Suprapubic skin (tissue), 4 donors: ENCODE measurements around the gene VAV2. TPM values are rescaled to one million over a fixed set of nuclear protein-coding genes. Genes with fewer than 3 reads are reported as not detected.

Experiments
- DNase-seq, 2 donors: peaks; one replicate each; pipeline ENCODE4 v3.0.0-alpha.2; 2019; ENCODE audit warnings: low spot score in 2 of 2
- H3K27ac ChIP-seq: fragments of 200-600 bp; sonication (generic); one replicate; pipeline ENCODE4 v1.5.1; 2019
- H3K27me3 ChIP-seq: fragments of 200-600 bp; sonication (generic); one replicate; pipeline ENCODE4 v1.5.1; 2019
- H3K36me3 ChIP-seq: fragments of 200-600 bp; sonication (generic); one replicate; pipeline ENCODE4 v1.5.1; 2019
- H3K4me1 ChIP-seq: fragments of 200-600 bp; sonication (generic); one replicate; pipeline ENCODE4 v1.5.1; 2019
- H3K4me3 ChIP-seq: fragments of 200-600 bp; sonication (generic); one replicate; pipeline ENCODE4 v1.5.1; 2019; ENCODE audit warnings: mild to moderate bottlenecking
- H3K9me3 ChIP-seq: fragments of 200-600 bp; sonication (generic); one replicate; pipeline ENCODE4 v1.5.1; 2019
- CTCF ChIP-seq, 2 donors: fragments of 200-600 bp in 1 of 2; fragments of 450-650 bp in 1 of 2; sonication (generic) in 1 of 2; IDR thresholded peaks; one replicate each; pipeline ENCODE4 v1.5.1; 2016 to 2019; ENCODE audit warnings: antibody characterized with exemption in 2 of 2, mild to moderate bottlenecking in 1 of 2, moderate library complexity in 1 of 2
- EP300 ChIP-seq: sonication (generic); formaldehyde crosslinking; IDR thresholded peaks from one replicate; pipeline ENCODE4 v1.6.1; 2017; ENCODE audit warnings: antibody characterized with exemption
- POLR2A ChIP-seq, 2 donors: fragments of 450-650 bp; IDR thresholded peaks; one replicate each; pipeline ENCODE4 v1.6.1; 2017; ENCODE audit warnings: antibody characterized with exemption in 2 of 2, mild to moderate bottlenecking in 2 of 2, moderate library complexity in 2 of 2
- POLR2AphosphoS5 ChIP-seq, 3 donors: sonication (generic); formaldehyde crosslinking; IDR thresholded peaks; one replicate each; pipeline ENCODE4 v1.6.1; 2017; ENCODE audit warnings: antibody characterized with exemption in 3 of 3
- WGBS: methylation state at CpG from one replicate; pipeline ENCODE4 v1.1.5; 2018; 5-methylcytosine and 5-hydroxymethylcytosine counted together
- total RNA-seq, 4 donors: library from RNA; depleted of rRNA; stranded (reverse); fragments of >200 nt; gene quantifications; one replicate each; pipeline ENCODE4 v1.1.0, GENCODE V29; 2016

VAV2 gene
- total RNA-seq, 4 donors from 2014 or later: 5.2 to 10.3 (median 6.4) TPM

- Histone ChIP-seq H3K27ac (no peak overlapping the region), H3K36me3 (peaks cover 38% of the 10 kb centered on the region), H3K4me1 (peaks cover 13% of the 10 kb centered on the region), H3K4me3 (no peak overlapping the region), H3K9me3 (no peaks in the 10 kb centered on the region), H3K27me3 (no peaks in the 10 kb centered on the region)
- TF ChIP-seq POLR2AphosphoS5 (IDR thresholded peaks at IDR 0.05) (no peak), EP300 (no peak), CTCF (IDR thresholded peaks at IDR 0.05) (no peak), POLR2A (IDR thresholded peaks at IDR 0.05) (no peak)
- no peak for DNase-seq
- WGBS: 93% methylated on average over 21 of the region's 21 CpGs
These were observed 37.4 kb upstream of the VAV2 start for GRCh38 chr9:134029248-134030226.

- WGBS: 83% methylated on average over 21 of the region's 22 CpGs
- Histone ChIP-seq H3K27ac (no peak overlapping the region), H3K4me3 (no peak overlapping the region), H3K4me1 (peaks cover 13% of the 10 kb centered on the region), H3K9me3 (no peaks in the 10 kb centered on the region), H3K27me3 (no peaks in the 10 kb centered on the region), H3K36me3 (peaks cover 30% of the 10 kb centered on the region)
- TF ChIP-seq POLR2A (IDR thresholded peaks at IDR 0.05) (no peak), POLR2AphosphoS5 (IDR thresholded peaks at IDR 0.05) (no peak), EP300 (no peak), CTCF (IDR thresholded peaks at IDR 0.05) (no peak)
- no peak for DNase-seq
These were observed 36.6 kb upstream of the VAV2 start for GRCh38 chr9:134028575-134029247.

- Histone ChIP-seq H3K4me1 (peaks cover 13% of the 10 kb centered on the region), H3K9me3 (no peaks in the 10 kb centered on the region), H3K27ac (no peak overlapping the region), H3K36me3 (peaks cover 24% of the 10 kb centered on the region), H3K4me3 (no peak overlapping the region), H3K27me3 (no peaks in the 10 kb centered on the region)
- 97% methylated on average over 9 of the region's 9 CpGs for WGBS
- no peak for DNase-seq
- TF ChIP-seq CTCF (IDR thresholded peaks at IDR 0.05) (no peak), POLR2A (IDR thresholded peaks at IDR 0.05) (no peak), EP300 (no peak), POLR2AphosphoS5 (IDR thresholded peaks at IDR 0.05) (no peak)
These were observed 36.0 kb upstream of the VAV2 start for GRCh38 chr9:134028076-134028475.

GRCh38 chr9:134027561-134027960, 35.4 kb upstream of the VAV2 start:
- Histone ChIP-seq H3K4me1 (peaks cover 13% of the 10 kb centered on the region), H3K36me3 (peaks cover 19% of the 10 kb centered on the region), H3K27ac (no peak overlapping the region), H3K9me3 (no peaks in the 10 kb centered on the region), H3K27me3 (no peaks in the 10 kb centered on the region), H3K4me3 (no peak overlapping the region)
- no peak for DNase-seq
- WGBS: 97% methylated on average over 7 of the region's 7 CpGs
- TF ChIP-seq POLR2AphosphoS5 (IDR thresholded peaks at IDR 0.05) (no peak), POLR2A (IDR thresholded peaks at IDR 0.05) (no peak), EP300 (no peak), CTCF (IDR thresholded peaks at IDR 0.05) (no peak)

GRCh38 chr9:134026981-134027380, 34.9 kb upstream of the VAV2 start:
- Histone ChIP-seq H3K27ac (no peak overlapping the region), H3K4me3 (no peak overlapping the region), H3K4me1 (peaks cover 13% of the 10 kb centered on the region), H3K9me3 (no peaks in the 10 kb centered on the region), H3K36me3 (peaks cover 14% of the 10 kb centered on the region), H3K27me3 (no peaks in the 10 kb centered on the region)
- no peak for DNase-seq
- 95% methylated on average over 8 of the region's 8 CpGs for WGBS
- TF ChIP-seq CTCF (IDR thresholded peaks at IDR 0.05) (no peak), POLR2AphosphoS5 (IDR thresholded peaks at IDR 0.05) (no peak), EP300 (no peak), POLR2A (IDR thresholded peaks at IDR 0.05) (no peak)
